HepG2 (cell line): ENCODE results near the gene SLC24A4. TPM values are rescaled to one million over a fixed set of nuclear protein-coding genes. Genes with fewer than 3 reads are reported as not detected.

Source experiments
- ATAC-seq: fragments of 200-7000 bp; cut with Tn5 transposase; 3 replicates; pipeline ENCODE4 v1.9.1; 2020; ENCODE audit warnings: mild to moderate bottlenecking, moderate library complexity
- BruUV-seq: library from RNA; stranded (reverse); fragments of 400-500 nt; replicated peaks from 2 replicates; lab custom pipeline; 2021; lab: Mats Ljungman, UMichigan
- CTCF ChIA-PET: fragments of 300-600 bp; formaldehyde crosslinking; extraction: SDS; loops from one replicate; lab custom pipeline; 2021; ENCODE audit warnings: low total read pairs, inconsistent platforms, low intra/inter-chr PET ratio; lab: Yijun Ruan, JAX
- POLR2A ChIA-PET: fragments of 350-600 bp; sonication (Branson Sonifier 250); formaldehyde crosslinking; loops from one replicate; lab custom pipeline; 2020; ENCODE audit warnings: antibody characterized with exemption, inconsistent platforms; lab: Yijun Ruan, JAX
- DNase-seq: peaks from one replicate; pipeline ENCODE4 v3.0.0-alpha.2; 2015; ENCODE audit warnings: low spot score
- FAIRE-seq: peaks from 3 replicates; lab custom pipeline; 2011; peaks lifted over from hg19 to GRCh38; lab: Jason Lieb, UNC
- H2AFZ ChIP-seq: one replicate; pipeline ENCODE4 v1.6.1; 2011; ENCODE audit warnings: low read length, inconsistent platforms
- H3K27ac ChIP-seq: fragments of 300-600 bp; 3 replicates; pipeline ENCODE4 v1.8.0; 2011; ENCODE audit warnings: mixed run types, mild to moderate bottlenecking, mixed read lengths, low read length, inconsistent platforms; ENCODE audit not compliant: insufficient read depth; ENCODE audit errors: extremely low read length
- H3K27me3 ChIP-seq, 2 experiments: fragments of 200-600 bp in 1 of 2; 2 replicates in 1 of 2; 3 replicates in 1 of 2; pipeline versions ENCODE4 v1.6.0 to v1.8.0; 2011; ENCODE audit warnings: low read length in 2 of 2, mild to moderate bottlenecking in 2 of 2, moderate library complexity in 2 of 2, inconsistent platforms in 1 of 2; ENCODE audit not compliant: insufficient read depth in 2 of 2, control insufficient read depth in 1 of 2
- H3K36me3 ChIP-seq, 2 experiments: fragments of 200-600 bp in 1 of 2; replicated peaks in 1 of 2; 2 replicates in 1 of 2; 3 replicates in 1 of 2; pipeline versions ENCODE4 v1.5.1 to v1.8.0; 2011; ENCODE audit warnings: low read length in 2 of 2, inconsistent platforms in 1 of 2; ENCODE audit not compliant: insufficient read depth in 2 of 2, control insufficient read depth in 1 of 2
- H3K4me1 ChIP-seq: 2 replicates; pipeline ENCODE4 v1.5.1; 2012; ENCODE audit warnings: low read length, inconsistent platforms; ENCODE audit not compliant: insufficient read depth
- H3K4me2 ChIP-seq: 2 replicates; pipeline ENCODE4 v1.6.0; 2011; ENCODE audit warnings: low read depth, low read length, inconsistent platforms
- H3K4me3 ChIP-seq, 3 experiments: fragments of 200-600 bp in 1 of 3; sonication (generic), shearing (Covaris generic) in 1 of 3; replicated peaks in 1 of 3; 2 replicates each; pipeline ENCODE4 v1.5.1; 2011 to 2016; ENCODE audit warnings: low read length in 3 of 3, inconsistent platforms in 2 of 3, low read depth in 2 of 3, mild to moderate bottlenecking in 2 of 3, control low read depth in 1 of 3, mixed read lengths in 1 of 3; ENCODE audit not compliant: insufficient read depth in 1 of 3
- H3K79me2 ChIP-seq: one replicate; pipeline ENCODE4 v1.6.1; 2011; ENCODE audit warnings: low read length, inconsistent platforms; ENCODE audit not compliant: insufficient read depth
- H3K9ac ChIP-seq: 2 replicates; pipeline ENCODE4 v1.6.0; 2011; ENCODE audit warnings: mild to moderate bottlenecking, low read depth, low read length, inconsistent platforms; ENCODE audit not compliant: insufficient read depth
- H3K9me3 ChIP-seq: 2 replicates; pipeline ENCODE4 v1.5.1; 2012; ENCODE audit warnings: mild to moderate bottlenecking, low read length
- H4K20me1 ChIP-seq: 2 replicates; pipeline ENCODE4 v1.6.0; 2011; ENCODE audit warnings: inconsistent platforms, mild to moderate bottlenecking, low read length, moderate library complexity; ENCODE audit not compliant: insufficient read depth
- E2F5 ChIP-seq: sonication (generic); formaldehyde crosslinking; conservative IDR thresholded peaks from 2 replicates; pipeline ENCODE4 v1.4.0; 2020; ENCODE audit warnings: missing genetic modification reagents
- ELF1 ChIP-seq: sonication (generic); formaldehyde crosslinking; IDR thresholded peaks from 2 replicates; pipeline ENCODE4 v1.4.0; 2020; ENCODE audit warnings: missing genetic modification reagents
- KIAA2018 ChIP-seq: sonication (generic); formaldehyde crosslinking; IDR thresholded peaks from 2 replicates; pipeline ENCODE4 v1.5.0; 2020; ENCODE audit warnings: mild to moderate bottlenecking, missing genetic modification reagents, borderline replicate concordance
- KLF11 ChIP-seq: IDR thresholded peaks from 2 replicates; pipeline ENCODE4 v1.6.1; 2016; ENCODE audit warnings: missing compliant biosample characterization
- NR3C1 ChIP-seq: sonication (generic); formaldehyde crosslinking; IDR thresholded peaks from 2 replicates; pipeline ENCODE4 v1.4.0; 2020; ENCODE audit warnings: missing genetic modification reagents
- NRL ChIP-seq: sonication (generic); formaldehyde crosslinking; IDR thresholded peaks from 2 replicates; pipeline ENCODE4 v1.5.0; 2020; ENCODE audit warnings: missing genetic modification reagents, mild to moderate bottlenecking, moderate library complexity, borderline replicate concordance
- POGZ ChIP-seq: sonication (generic); formaldehyde crosslinking; IDR thresholded peaks from 2 replicates; pipeline ENCODE4 v1.4.0; 2020; ENCODE audit warnings: mild to moderate bottlenecking, missing genetic modification reagents
- SMARCC2 ChIP-seq: fragments of 450-650 bp; IDR thresholded peaks from 2 replicates; pipeline ENCODE4 v1.6.1; 2017; ENCODE audit warnings: antibody characterized with exemption, mild to moderate bottlenecking
- ZNF180 ChIP-seq: sonication (generic); formaldehyde crosslinking; IDR thresholded peaks from 2 replicates; pipeline ENCODE4 v1.4.0; 2020; ENCODE audit warnings: low read depth, missing genetic modification reagents, borderline replicate concordance
- ZNF234 ChIP-seq: sonication (generic); formaldehyde crosslinking; conservative IDR thresholded peaks from 2 replicates; pipeline ENCODE4 v1.5.1; 2020; ENCODE audit warnings: mild to moderate bottlenecking, missing genetic modification reagents
- ZNF251 ChIP-seq: sonication (generic); formaldehyde crosslinking; IDR thresholded peaks from 2 replicates; pipeline ENCODE4 v1.9.0; 2021; ENCODE audit warnings: mild to moderate bottlenecking, missing genetic modification reagents
- ZNF777 ChIP-seq: sonication (generic); formaldehyde crosslinking; IDR thresholded peaks from 2 replicates; pipeline ENCODE4 v1.4.0; 2020; ENCODE audit warnings: missing genetic modification reagents
- ZNF850 ChIP-seq: sonication (generic); formaldehyde crosslinking; conservative IDR thresholded peaks from 2 replicates; pipeline ENCODE4 v1.9.0; 2021; ENCODE audit warnings: mild to moderate bottlenecking, missing genetic modification reagents
- WGBS: methylation state at CpG from one replicate; pipeline ENCODE4 v1.1.6; 2017; ENCODE audit warnings: low lambda C conversion rate; 5-methylcytosine and 5-hydroxymethylcytosine counted together
- in situ Hi-C: cut with HindIII; loops from 2 replicates; pipeline ENCODE4 v1.10.0; 2017; ENCODE audit warnings: low pct_unique_long_range_greater_than_20kb; ENCODE audit not compliant: extremely low pct_ligation_motif_present
- intact Hi-C: fragments of 100-400 bp; cut with micrococcal nuclease; formaldehyde crosslinking; loops from one replicate; pipeline ENCODE4 v1.10.0; 2022; ENCODE audit not compliant: unreplicated experiment
- polyA plus RNA-seq, 8 experiments: library from polyadenylated mRNA; depleted of rRNA in 3 of 8; stranded (reverse) in 7 of 8; unstranded in 1 of 8; fragments of >200 nt; fragmentation: Illumina TruSeq in 4 of 8; extraction: Trizol in 4 of 8; gene quantifications; 2 replicates each; pipeline versions ENCODE4 v1.2.1 to v1.2.3, GENCODE V29; 2011 to 2016; ENCODE audit warnings: low read depth in 4 of 8, missing spikeins in 1 of 8, mixed read lengths in 1 of 8; ENCODE audit not compliant: insufficient read depth in 1 of 8
- total RNA-seq, 5 experiments: library from RNA; depleted of rRNA; stranded (reverse); fragments of >200 nt; fragmentation: Illumina TruSeq; extraction: Trizol; gene quantifications; 2 replicates each; pipeline ENCODE4 v1.2.3, GENCODE V29; 2016; ENCODE audit warnings: low read depth in 1 of 5

Gene SLC24A4
- total and polyA plus RNA-seq, 2 of the 13 experiments (the other 11 are each of a cell fraction or from before 2014, with no cell fraction given) = not detected

DNA sequence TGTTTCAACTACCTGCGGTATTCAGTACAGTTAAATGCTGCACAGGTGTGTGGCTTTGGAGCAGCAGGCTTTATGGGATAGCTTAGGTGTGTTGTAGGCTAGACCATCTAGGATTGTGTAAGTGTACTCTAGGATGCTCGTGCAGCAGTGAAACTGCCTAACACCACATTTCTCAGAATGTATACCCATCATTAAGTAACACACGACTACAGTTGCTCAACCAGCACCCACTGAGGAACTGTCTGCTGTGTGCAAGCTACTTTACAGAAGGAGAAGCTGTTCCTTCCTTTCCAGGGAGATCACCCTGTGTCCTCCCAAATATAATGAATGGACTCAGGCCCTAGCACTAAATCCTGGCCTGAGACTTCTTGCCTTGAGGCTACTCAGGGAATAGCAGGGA lies 94.8 kb downstream of the SLC24A4 start:
- in situ Hi-C loops (no loop called here), intact Hi-C loops (no loop called here)
- 25% methylated on average over 3 of the region's 3 CpGs for WGBS
- no peak overlapping the region for H2AFZ ChIP-seq
- no peak overlapping the region for H3K27ac ChIP-seq
- no peaks in the 10 kb centered on the region for H3K36me3 ChIP-seq
- ChIA-PET CTCF (no interaction called here), POLR2A (no interaction called here)
- no peak for DNase-seq
- BruUV-seq = no TSS peak
- H3K4me3 ChIP-seq = no peak overlapping the region
- H3K4me1 ChIP-seq = no peaks in the 10 kb centered on the region
- no peak overlapping the region for H3K9ac ChIP-seq
- H3K4me2 ChIP-seq = no peak overlapping the region
- H3K79me2 ChIP-seq = no peaks in the 10 kb centered on the region
- ATAC-seq = no peak
- TF ChIP-seq KLF11 (CRISPR knock-in tag) (no peak), ZNF180 (no peak), E2F5 (CRISPR knock-in tag) (no peak), ELF1 (no peak), POGZ (CRISPR knock-in tag) (no peak), KIAA2018 (CRISPR knock-in tag) (no peak), ZNF850 (CRISPR knock-in tag) (no peak), SMARCC2 (no peak), ZNF234 (CRISPR knock-in tag) (no peak), ZNF251 (CRISPR knock-in tag) (no peak), NR3C1 (CRISPR knock-in tag) (no peak), ZNF777 (CRISPR knock-in tag) (no peak), NRL (no peak)
- H4K20me1 ChIP-seq = no peaks in the 10 kb centered on the region
- no peaks in the 10 kb centered on the region for H3K9me3 ChIP-seq
- FAIRE-seq = no peak
- H3K27me3 ChIP-seq = peaks cover 1 to 9% of the 10 kb centered on the region in 2 experiments; a peak in 1 of 5 replicates
